B cell (primary cell): ENCODE measurements around the gene RAB17. TPM values are rescaled to one million over a fixed set of nuclear protein-coding genes. Genes with fewer than 3 reads are reported as not detected.

ENCODE experiments used
- ATAC-seq: fragments of 200-7000 bp; cut with Tn5 transposase; one replicate; pipeline ENCODE4 v1.10.0; 2021; ENCODE audit warnings: low read depth, mild to moderate bottlenecking, moderate number of reproducible peaks, moderate library complexity
- CTCF ChIA-PET: fragments of 350-600 bp; sonication (Branson Sonifier 250); formaldehyde crosslinking; loops from one replicate; lab custom pipeline; 2021; ENCODE audit warnings: antibody characterized with exemption, inconsistent platforms; lab: Charles Lee
- POLR2A ChIA-PET: fragments of 350-600 bp; sonication (Branson Sonifier 250); formaldehyde crosslinking; loops from one replicate; lab custom pipeline; 2021; ENCODE audit warnings: antibody characterized with exemption; lab: Charles Lee
- DNase-seq: peaks from one replicate; pipeline ENCODE4 v3.0.0; 2013
- H2AFZ ChIP-seq: 2 replicates; pipeline ENCODE4 v1.6.1; 2012; ENCODE audit warnings: mild to moderate bottlenecking, low read depth, low read length; ENCODE audit not compliant: insufficient read depth, poor library complexity, severe bottlenecking
- H3K27ac ChIP-seq, 2 donors: 1 replicate in 1 of 2; 2 replicates in 1 of 2; pipeline ENCODE4 v1.5.1; 2012 to 2013; ENCODE audit warnings: low read length in 2 of 2, mild to moderate bottlenecking in 2 of 2, moderate library complexity in 1 of 2
- H3K27me3 ChIP-seq, 4 experiments: fragments of 200-600 bp in 1 of 4; sonication (generic) in 1 of 4; replicated peaks in 1 of 4; 1 replicate in 2 of 4; 2 replicates in 2 of 4; pipeline versions ENCODE4 v1.6.1 to v1.7.0; 2013 to 2016; ENCODE audit warnings: low read length in 3 of 4, mild to moderate bottlenecking in 2 of 4, mixed read lengths in 1 of 4, moderate library complexity in 1 of 4; ENCODE audit not compliant: insufficient read depth in 4 of 4, control insufficient read depth in 3 of 4; ENCODE audit errors: control extremely low read depth in 1 of 4
- H3K36me3 ChIP-seq, 2 experiments: replicated peaks in 1 of 2; 1 replicate in 1 of 2; 2 replicates in 1 of 2; pipeline versions ENCODE4 v1.6.1 to v1.7.1; 2013; ENCODE audit warnings: low read length in 1 of 2; ENCODE audit not compliant: insufficient read depth in 2 of 2, control insufficient read depth in 1 of 2; ENCODE audit errors: control extremely low read depth in 1 of 2, extremely low read depth in 1 of 2
- H3K4me1 ChIP-seq, 2 donors: fragments of 200-600 bp in 1 of 2; sonication (generic) in 1 of 2; 1 replicate in 1 of 2; 2 replicates in 1 of 2; pipeline versions ENCODE4 v1.5.1 to v1.6.1; 2013 to 2017; ENCODE audit warnings: low read length in 2 of 2; ENCODE audit not compliant: control insufficient read depth in 2 of 2, insufficient read depth in 2 of 2
- H3K4me2 ChIP-seq: replicated peaks from 2 replicates; pipeline ENCODE3; 2012; ENCODE audit warnings: mild to moderate bottlenecking, low read depth, low read length; ENCODE audit not compliant: poor library complexity, severe bottlenecking
- H3K4me3 ChIP-seq, 5 experiments: fragments of 200-600 bp in 1 of 5; sonication (generic) in 1 of 5; 1 replicate in 3 of 5; 2 replicates in 2 of 5; pipeline versions ENCODE4 v1.5.1 to v1.7.0; 2011 to 2016; ENCODE audit warnings: low read length in 4 of 5, mild to moderate bottlenecking in 4 of 5, low read depth in 2 of 5, control low read depth in 1 of 5, moderate library complexity in 1 of 5; ENCODE audit not compliant: insufficient read depth in 1 of 5; ENCODE audit errors: control extremely low read depth in 1 of 5, extremely low read depth in 1 of 5
- H3K79me2 ChIP-seq: fragments of 200-600 bp; sonication (generic); one replicate; pipeline ENCODE4 v1.6.0; 2016; ENCODE audit warnings: low read length; ENCODE audit not compliant: control insufficient read depth, insufficient read depth
- H3K9ac ChIP-seq: fragments of 200-600 bp; sonication (generic); 2 replicates; pipeline ENCODE4 v1.6.1; 2017; ENCODE audit warnings: mild to moderate bottlenecking, low read length, moderate library complexity
- H3K9me3 ChIP-seq, 3 donors: one replicate each; pipeline versions ENCODE4 v1.6.1 to v1.7.1; 2013; ENCODE audit warnings: low read length in 2 of 3; ENCODE audit not compliant: control insufficient read depth in 2 of 3, insufficient read depth in 1 of 3; ENCODE audit errors: control extremely low read depth in 1 of 3
- H4K20me1 ChIP-seq: 2 replicates; pipeline ENCODE4 v1.6.0; 2012; ENCODE audit warnings: mild to moderate bottlenecking, low read length; ENCODE audit not compliant: insufficient read depth, control insufficient read depth, poor library complexity, severe bottlenecking
- H3K27ac Mint-ChIP-seq: one replicate; pipeline ENCODE4 v1.8.0; 2021; ENCODE audit warnings: mixed read lengths
- H3K27me3 Mint-ChIP-seq: one replicate; pipeline ENCODE4 v1.8.0; 2021; ENCODE audit warnings: mixed read lengths
- H3K4me1 Mint-ChIP-seq: one replicate; pipeline ENCODE4 v1.8.0; 2021; ENCODE audit warnings: mixed read lengths
- H3K4me3 Mint-ChIP-seq: one replicate; pipeline ENCODE4 v1.8.0; 2021; ENCODE audit warnings: mixed read lengths
- H3K9me3 Mint-ChIP-seq: one replicate; pipeline ENCODE4 v1.8.0; 2022; ENCODE audit warnings: mixed read lengths; ENCODE audit not compliant: insufficient read depth
- EZH2 ChIP-seq: IDR thresholded peaks from 2 replicates; pipeline ENCODE4 v1.6.1; 2012; ENCODE audit warnings: borderline replicate concordance, low read depth, mild to moderate bottlenecking, moderate library complexity, low read length; ENCODE audit not compliant: insufficient read depth, poor library complexity, severe bottlenecking
- WGBS: methylation state at CpG from one replicate; pipeline ENCODE4 v1.1.5; 2013; ENCODE audit warnings: missing lambda C conversion rate; ENCODE audit not compliant: insufficient coverage; 5-methylcytosine and 5-hydroxymethylcytosine counted together
- intact Hi-C: fragments of 100-400 bp; cut with micrococcal nuclease; formaldehyde crosslinking; loops from one replicate; pipeline ENCODE4 v1.10.0; 2022
- polyA plus RNA-seq: library from polyadenylated mRNA; depleted of rRNA; stranded (reverse); fragments of >200 nt; gene quantifications from 2 replicates; pipeline ENCODE4 v1.2.3, GENCODE V29; 2012
- total RNA-seq, 2 donors: library from RNA; stranded (reverse); fragments of 120-200 nt in 1 of 2; gene quantifications; 1 replicate in 1 of 2; 2 replicates in 1 of 2; pipeline versions ENCODE4 v1.2.3 to v1.2.4, GENCODE V29; 2013 to 2022
- TF ChIP-seq, protein P1 (sequence below): fragments of 200-600 bp; IDR thresholded peaks from one replicate; pipeline ENCODE4 v1.8.0; 2022; ENCODE audit warnings: antibody characterized with exemption, mild to moderate bottlenecking

The RAB17 gene
- total and polyA plus RNA-seq, 2 donors (not counting 1 experiment from before 2014, with no cell fraction given) = not detected

DNA sequence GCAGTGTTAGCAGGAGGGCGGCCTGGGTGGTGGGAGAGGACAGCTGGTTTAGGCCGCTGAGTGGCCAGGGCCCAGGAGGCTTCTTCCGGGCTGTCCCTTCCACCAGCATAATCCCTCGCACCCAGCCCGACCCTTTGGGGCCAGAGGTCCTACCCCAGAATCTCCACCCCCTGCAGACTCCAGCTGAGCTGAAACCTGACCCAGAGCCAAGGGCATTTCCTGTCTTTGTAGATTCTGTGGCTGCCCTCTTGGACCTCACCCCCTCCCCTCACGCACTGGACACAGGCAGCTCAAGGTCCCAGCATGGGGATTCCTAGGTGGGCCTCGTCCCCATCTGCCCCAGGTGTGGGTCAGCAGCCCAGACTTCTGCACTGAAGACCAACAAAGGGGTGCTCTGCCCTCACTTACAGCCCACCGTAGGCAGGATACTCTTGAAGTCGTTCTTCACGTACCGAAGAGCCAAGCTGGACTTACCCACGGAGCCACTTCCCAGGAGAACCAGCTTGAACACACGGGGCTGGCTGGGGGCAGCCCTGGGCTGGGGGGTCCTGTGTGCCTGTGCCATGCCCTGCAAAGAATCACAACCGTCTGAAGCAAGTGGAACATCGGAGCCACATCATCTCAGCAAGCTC lies 4.8 kb downstream of the RAB17 start:
- no peaks in the 10 kb centered on the region for H3K36me3 ChIP-seq
- intact Hi-C loops = no loop called here
- Mint-ChIP-seq H3K4me1 (peaks cover 6% of the 10 kb centered on the region), H3K9me3 (no peaks in the 10 kb centered on the region), H3K27me3 (peaks cover 10% of the 10 kb centered on the region), H3K4me3 (no peak overlapping the region), H3K27ac (no peak overlapping the region)
- no peak overlapping the region for H3K4me2 ChIP-seq
- no peak overlapping the region for H3K27ac ChIP-seq
- peaks cover 0 to 4% (median 2%) of the 10 kb centered on the region in 4 experiments for H3K27me3 ChIP-seq
- ATAC-seq (no peak), DNase-seq (no peak)
- no peak overlapping the region for H3K4me3 ChIP-seq
- no peak overlapping the region for H3K9ac ChIP-seq
- H3K79me2 ChIP-seq = no peaks in the 10 kb centered on the region
- WGBS = 87% methylated on average over 15 of the region's 15 CpGs
- ChIA-PET CTCF (interaction anchor here (0.7 to 2.2 kb wide), 3 partner anchors 13 to 87 kb away, joined by 4 to 18 read pairs (median 4); no protein-coding TSS in a partner anchor), POLR2A (interaction anchor here (0.6 kb wide), 1 partner anchor 142 kb away, joined by 5 read pairs; no protein-coding TSS in a partner anchor)
- H4K20me1 ChIP-seq = no peaks in the 10 kb centered on the region
- peaks cover 0 to 4% of the 10 kb centered on the region in 2 donors for H3K4me1 ChIP-seq
- H3K9me3 ChIP-seq = peaks cover 0 to 4% (median 0%) of the 10 kb centered on the region in 3 donors
- H2AFZ ChIP-seq = no peak overlapping the region
- no peak for TF ChIP-seq EZH2
- TF ChIP-seq, protein P1, sequence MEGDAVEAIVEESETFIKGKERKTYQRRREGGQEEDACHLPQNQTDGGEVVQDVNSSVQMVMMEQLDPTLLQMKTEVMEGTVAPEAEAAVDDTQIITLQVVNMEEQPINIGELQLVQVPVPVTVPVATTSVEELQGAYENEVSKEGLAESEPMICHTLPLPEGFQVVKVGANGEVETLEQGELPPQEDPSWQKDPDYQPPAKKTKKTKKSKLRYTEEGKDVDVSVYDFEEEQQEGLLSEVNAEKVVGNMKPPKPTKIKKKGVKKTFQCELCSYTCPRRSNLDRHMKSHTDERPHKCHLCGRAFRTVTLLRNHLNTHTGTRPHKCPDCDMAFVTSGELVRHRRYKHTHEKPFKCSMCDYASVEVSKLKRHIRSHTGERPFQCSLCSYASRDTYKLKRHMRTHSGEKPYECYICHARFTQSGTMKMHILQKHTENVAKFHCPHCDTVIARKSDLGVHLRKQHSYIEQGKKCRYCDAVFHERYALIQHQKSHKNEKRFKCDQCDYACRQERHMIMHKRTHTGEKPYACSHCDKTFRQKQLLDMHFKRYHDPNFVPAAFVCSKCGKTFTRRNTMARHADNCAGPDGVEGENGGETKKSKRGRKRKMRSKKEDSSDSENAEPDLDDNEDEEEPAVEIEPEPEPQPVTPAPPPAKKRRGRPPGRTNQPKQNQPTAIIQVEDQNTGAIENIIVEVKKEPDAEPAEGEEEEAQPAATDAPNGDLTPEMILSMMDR = no peak
